ENCODE measurements around the gene CNTNAP5.

GRCh38 chr2:124523096-124523495 lies 498.0 kb downstream of the CNTNAP5 start:
- TF ChIP-seq CTCF (IDR thresholded peaks at IDR 0.05; ENCODE audit: low read length) = no peak
- TF ChIP-seq EZH2 (optimal IDR thresholded peaks at IDR 0.05; ENCODE audit: low read depth, low read length) = no peak

Data from MM.1S (cell line).